HCT116 (cell line): ENCODE data around the gene KRT86. TPM values are rescaled to one million over a fixed set of nuclear protein-coding genes. Genes with fewer than 3 reads are reported as not detected.
"Not testable (repeated sequence)": the region's sequence is repeated elsewhere in the genome, so short reads cannot be mapped to it uniquely, and the experiment has no call there.

Source experiments
- ATAC-seq: fragments of 200-7000 bp; cut with Tn5 transposase; 2 replicates; pipeline ENCODE4 v1.9.1; 2020; ENCODE audit warnings: mild to moderate bottlenecking, moderate library complexity
- BruUV-seq: library from RNA; stranded (reverse); fragments of 400-500 nt; replicated peaks from 2 replicates; lab custom pipeline; 2021; lab: Mats Ljungman, UMichigan
- CTCF ChIA-PET: fragments of 300-600 bp; sonication (Branson Sonifier 250); formaldehyde crosslinking; loops from one replicate; lab custom pipeline; 2021; ENCODE audit warnings: antibody characterized with exemption; lab: Charles Lee
- POLR2A ChIA-PET: fragments of 300-600, 350-600 bp; sonication (Branson Sonifier 250); formaldehyde crosslinking; loops from one replicate; lab custom pipeline; 2021; ENCODE audit warnings: antibody characterized with exemption; lab: Charles Lee
- RAD21 ChIA-PET, 2 experiments: fragments of 300-600 bp; sonication (Branson Sonifier 250); formaldehyde crosslinking; loops; one replicate each; lab custom pipeline; 2023; ENCODE audit warnings: low total read pairs in 2 of 2; ENCODE audit not compliant: uncharacterized antibody in 2 of 2, unreplicated experiment in 2 of 2, low non-redundant PET in 1 of 2; lab: Charles Lee
- DNase-seq: peaks from one replicate; pipeline ENCODE4 v3.0.0-alpha.2; 2010; ENCODE audit warnings: low read depth, low spot score
- H2AFZ ChIP-seq: fragments of 200-600 bp; shearing (Covaris generic), sonication (generic); 2 replicates; pipeline ENCODE4 v1.6.1; 2017; ENCODE audit warnings: low read depth, mixed run types, mixed read lengths, antibody characterized with exemption, low read length; ENCODE audit not compliant: poor library complexity, severe bottlenecking
- H3K27ac ChIP-seq: 2 replicates; pipeline ENCODE4 v1.5.1; 2012; ENCODE audit warnings: low read depth, low read length
- H3K27me3 ChIP-seq: fragments of 200-600 bp; sonication (generic); 2 replicates; pipeline ENCODE4 v1.6.1; 2016; ENCODE audit warnings: mixed run types, low read length, mixed read lengths; ENCODE audit not compliant: insufficient read depth
- H3K36me3 ChIP-seq, 2 experiments: fragments of 200-500 bp in 1 of 2; fragments of 200-600 bp in 1 of 2; sonication (Bioruptor generic) in 1 of 2; sonication (generic) in 1 of 2; 2 replicates each; pipeline versions ENCODE4 v1.5.1 to v1.6.1; 2014 to 2016; ENCODE audit warnings: low read length in 2 of 2, inconsistent platforms in 1 of 2, mixed read lengths in 1 of 2, mixed run types in 1 of 2; ENCODE audit not compliant: insufficient read depth in 2 of 2, control insufficient read depth in 1 of 2
- H3K4me1 ChIP-seq, 2 experiments: fragments of 200-600 bp in 1 of 2; sonication (generic) in 1 of 2; 2 replicates each; pipeline versions ENCODE4 v1.5.1 to v1.6.1; 2012 to 2017; ENCODE audit warnings: low read length in 2 of 2, inconsistent platforms in 1 of 2, mild to moderate bottlenecking in 1 of 2, mixed read lengths in 1 of 2, mixed run types in 1 of 2, moderate library complexity in 1 of 2; ENCODE audit not compliant: insufficient read depth in 2 of 2, control insufficient read depth in 1 of 2
- H3K4me2 ChIP-seq: fragments of 200-600 bp; sonication (generic); 2 replicates; pipeline ENCODE4 v1.6.1; 2017; ENCODE audit warnings: mixed run types, low read length, mixed read lengths
- H3K4me3 ChIP-seq, 2 experiments: fragments of 200-600 bp in 1 of 2; sonication (generic) in 1 of 2; replicated peaks in 1 of 2; 2 replicates each; pipeline ENCODE4 v1.5.1; 2011 to 2016; ENCODE audit warnings: low read length in 2 of 2, control low read depth in 1 of 2, low read depth in 1 of 2, mild to moderate bottlenecking in 1 of 2, mixed read lengths in 1 of 2, mixed run types in 1 of 2
- H3K79me2 ChIP-seq: fragments of 200-600 bp; sonication (generic); 2 replicates; pipeline ENCODE4 v1.6.1; 2017; ENCODE audit warnings: mild to moderate bottlenecking, mixed run types, low read length, moderate library complexity, mixed read lengths; ENCODE audit not compliant: insufficient read depth
- H3K9ac ChIP-seq: fragments of 200-600 bp; sonication (generic); 2 replicates; pipeline ENCODE4 v1.6.1; 2016; ENCODE audit warnings: low read length, mixed read lengths
- H3K9me2 ChIP-seq: fragments of 200-600 bp; sonication (generic), shearing (Covaris generic); 2 replicates; pipeline ENCODE4 v1.6.1; 2017; ENCODE audit warnings: mixed run types, mild to moderate bottlenecking, moderate library complexity; ENCODE audit not compliant: insufficient read depth
- H3K9me3 ChIP-seq, 2 experiments: fragments of 200-500 bp in 1 of 2; fragments of 200-600 bp in 1 of 2; sonication (Bioruptor generic) in 1 of 2; sonication (generic) in 1 of 2; 2 replicates each; pipeline ENCODE4 v1.6.1; 2014 to 2017; ENCODE audit warnings: low read length in 2 of 2, mixed read lengths in 2 of 2, inconsistent platforms in 1 of 2, low read depth in 1 of 2, mild to moderate bottlenecking in 1 of 2, mixed run types in 1 of 2, moderate library complexity in 1 of 2; ENCODE audit not compliant: control insufficient read depth in 1 of 2, insufficient read depth in 1 of 2
- H4K20me1 ChIP-seq: fragments of 200-600 bp; sonication (generic), shearing (Covaris generic); 2 replicates; pipeline ENCODE4 v1.6.1; 2017; ENCODE audit warnings: mixed run types, mild to moderate bottlenecking, moderate library complexity; ENCODE audit not compliant: insufficient read depth
- CBX3 ChIP-seq: IDR thresholded peaks from 2 replicates; pipeline ENCODE4 v1.6.1; 2012; ENCODE audit warnings: low read depth
- CEBPB ChIP-seq: IDR thresholded peaks from 2 replicates; pipeline ENCODE4 v1.6.1; 2012; ENCODE audit warnings: low read depth
- EZH2phosphoT487 ChIP-seq: fragments of 200-600 bp; IDR thresholded peaks from 2 replicates; pipeline ENCODE4 v1.6.1; 2018; ENCODE audit warnings: antibody characterized with exemption, borderline replicate concordance
- FOSL1 ChIP-seq: IDR thresholded peaks from 2 replicates; pipeline ENCODE4 v1.6.1; 2012; ENCODE audit warnings: low read depth
- MAX ChIP-seq: IDR thresholded peaks from 2 replicates; pipeline ENCODE4 v1.6.1; 2012
- POLR2A ChIP-seq: IDR thresholded peaks from 2 replicates; pipeline ENCODE4 v1.7.0; 2011; ENCODE audit warnings: borderline replicate concordance; ENCODE audit not compliant: insufficient read depth, insufficient read length; ENCODE audit errors: extremely low read depth
- POLR2AphosphoS5 ChIP-seq: IDR thresholded peaks from 2 replicates; pipeline ENCODE4 v1.6.1; 2011; ENCODE audit warnings: mild to moderate bottlenecking, low read depth, low read length, moderate library complexity
- ZFX ChIP-seq: fragments of 450-650 bp; IDR thresholded peaks from 2 replicates; pipeline ENCODE4 v1.6.1; 2017
- intact Hi-C: fragments of 100-400 bp; cut with micrococcal nuclease; formaldehyde crosslinking; loops from 2 replicates; pipeline ENCODE4 v1.10.0; 2022
- total RNA-seq: library from RNA; stranded (reverse); gene quantifications from one replicate; pipeline ENCODE4 v1.2.1, GENCODE V29; 2021; ENCODE audit not compliant: unreplicated experiment
- TF ChIP-seq, protein P1 (sequence below), 3 experiments: fragments of 200-600 bp in 1 of 3; sonication (generic) in 1 of 3; IDR thresholded peaks in 2 of 3; conservative IDR thresholded peaks in 1 of 3; 2 replicates each; pipeline ENCODE4 v1.5.1; 2012 to 2017; ENCODE audit warnings: low read depth in 2 of 3, low read length in 2 of 3, antibody characterized with exemption in 1 of 3, borderline replicate concordance in 1 of 3, control low read depth in 1 of 3, mild to moderate bottlenecking in 1 of 3, mixed read lengths in 1 of 3, mixed run types in 1 of 3, moderate library complexity in 1 of 3; ENCODE audit not compliant: insufficient read depth in 1 of 3
- TF ChIP-seq, protein P2 (sequence below): IDR thresholded peaks from 2 replicates; pipeline ENCODE4 v1.6.1; 2011; ENCODE audit warnings: mild to moderate bottlenecking, low read length, moderate library complexity; ENCODE audit not compliant: insufficient replicate concordance; ENCODE audit errors: extremely low read depth

Gene KRT86
- total RNA-seq, 1 experiment from 2014 or later = 1.5 TPM

DNA sequence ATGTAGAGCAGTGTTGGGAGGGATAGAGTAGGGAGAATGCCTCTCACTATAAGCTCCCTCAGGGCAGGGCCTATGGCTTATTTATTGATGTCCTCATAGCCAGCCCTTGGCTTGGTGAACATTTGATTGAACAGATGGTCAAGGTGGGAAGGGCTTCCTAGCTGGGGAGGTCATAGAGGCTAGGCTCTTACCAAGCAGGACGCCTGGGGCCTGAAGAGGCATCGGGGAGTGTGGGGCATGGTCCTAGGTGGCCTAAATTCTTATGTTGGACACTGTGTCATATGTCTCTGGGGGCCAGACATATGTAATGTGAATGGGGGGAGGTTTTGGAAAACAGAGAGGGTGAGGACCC, 17.9 kb upstream of the KRT86 start:
- no peaks in the 10 kb centered on the region for H3K36me3 ChIP-seq
- H3K27me3 ChIP-seq = no peaks in the 10 kb centered on the region
- no peaks in the 10 kb centered on the region for H3K9me2 ChIP-seq
- TF ChIP-seq, protein P1, sequence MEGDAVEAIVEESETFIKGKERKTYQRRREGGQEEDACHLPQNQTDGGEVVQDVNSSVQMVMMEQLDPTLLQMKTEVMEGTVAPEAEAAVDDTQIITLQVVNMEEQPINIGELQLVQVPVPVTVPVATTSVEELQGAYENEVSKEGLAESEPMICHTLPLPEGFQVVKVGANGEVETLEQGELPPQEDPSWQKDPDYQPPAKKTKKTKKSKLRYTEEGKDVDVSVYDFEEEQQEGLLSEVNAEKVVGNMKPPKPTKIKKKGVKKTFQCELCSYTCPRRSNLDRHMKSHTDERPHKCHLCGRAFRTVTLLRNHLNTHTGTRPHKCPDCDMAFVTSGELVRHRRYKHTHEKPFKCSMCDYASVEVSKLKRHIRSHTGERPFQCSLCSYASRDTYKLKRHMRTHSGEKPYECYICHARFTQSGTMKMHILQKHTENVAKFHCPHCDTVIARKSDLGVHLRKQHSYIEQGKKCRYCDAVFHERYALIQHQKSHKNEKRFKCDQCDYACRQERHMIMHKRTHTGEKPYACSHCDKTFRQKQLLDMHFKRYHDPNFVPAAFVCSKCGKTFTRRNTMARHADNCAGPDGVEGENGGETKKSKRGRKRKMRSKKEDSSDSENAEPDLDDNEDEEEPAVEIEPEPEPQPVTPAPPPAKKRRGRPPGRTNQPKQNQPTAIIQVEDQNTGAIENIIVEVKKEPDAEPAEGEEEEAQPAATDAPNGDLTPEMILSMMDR (IDR thresholded peaks at IDR 0.05 in 2 of 3, conservative IDR thresholded peaks at IDR 0.05 in 1 of 3; ENCODE audit: borderline replicate concordance in 1 of 3, insufficient read depth in 1 of 3, low read depth in 2 of 3, low read length in 2 of 3) = no peak
- no peak for TF ChIP-seq CEBPB
- no peak for TF ChIP-seq FOSL1
- no peak overlapping the region for H3K4me3 ChIP-seq
- ATAC-seq (no peak), DNase-seq (no peak)
- H3K4me1 ChIP-seq = peaks cover 17 to 35% of the 10 kb centered on the region in 2 experiments
- RAD21 ChIA-PET = no interaction called here
- no peaks in the 10 kb centered on the region for H3K9me3 ChIP-seq
- H3K27ac ChIP-seq = no peak overlapping the region
- POLR2A ChIA-PET = interaction anchor here (1.5 kb wide), 1 partner anchor 22 kb away, joined by 3 read pairs; no protein-coding TSS in a partner anchor
- H4K20me1 ChIP-seq = no peaks in the 10 kb centered on the region
- no peak overlapping the region for H3K4me2 ChIP-seq
- no peaks in the 10 kb centered on the region for H3K79me2 ChIP-seq
- CTCF ChIA-PET = interaction anchor here (1.3 kb wide), 1 partner anchor 23 kb away, joined by 3 read pairs; no protein-coding TSS in a partner anchor
- BruUV-seq = no TSS peak
- H3K9ac ChIP-seq = no peak overlapping the region
- H2AFZ ChIP-seq = no peak overlapping the region
- intact Hi-C loops = no loop called here

DNA sequence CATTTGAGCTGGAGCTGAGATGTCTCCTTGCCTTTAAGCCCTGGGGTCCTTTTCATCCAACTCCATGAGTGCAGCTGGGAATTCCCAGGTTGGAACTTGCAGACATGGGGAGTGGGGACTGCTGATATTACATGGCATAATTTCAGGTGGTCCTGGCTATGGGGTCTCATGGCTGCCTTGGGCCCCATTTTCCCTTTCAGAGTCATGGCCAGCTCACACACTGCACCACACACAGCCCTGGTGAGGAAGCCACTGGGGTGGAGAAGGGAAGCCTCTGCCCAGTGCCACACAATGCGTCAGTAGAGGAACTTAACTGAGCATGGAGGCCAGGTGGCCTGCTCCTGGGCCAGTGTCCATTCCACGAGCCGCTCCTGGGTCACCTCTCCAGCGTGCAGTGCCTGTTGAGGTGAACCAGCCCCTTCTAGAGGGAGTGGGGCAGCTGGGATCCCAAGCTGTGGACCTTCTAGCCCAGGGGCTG, 17.3 kb upstream of the KRT86 start:
- no peaks in the 10 kb centered on the region for H3K36me3 ChIP-seq
- H3K4me2 ChIP-seq = no peak overlapping the region
- POLR2A ChIA-PET = interaction anchor here (1.5 kb wide), 1 partner anchor 22 kb away, joined by 3 read pairs; no protein-coding TSS in a partner anchor
- DNase-seq (no peak), ATAC-seq (no peak)
- CTCF ChIA-PET = no interaction called here
- H2AFZ ChIP-seq = no peak overlapping the region
- no peaks in the 10 kb centered on the region for H4K20me1 ChIP-seq
- no peaks in the 10 kb centered on the region for H3K9me3 ChIP-seq
- H3K4me3 ChIP-seq = no peak overlapping the region
- peaks cover 17 to 33% of the 10 kb centered on the region in 2 experiments for H3K4me1 ChIP-seq
- intact Hi-C loops = no loop called here
- no TSS peak for BruUV-seq
- H3K9me2 ChIP-seq = no peaks in the 10 kb centered on the region
- no peak overlapping the region for H3K9ac ChIP-seq
- H3K27ac ChIP-seq = no peak overlapping the region
- RAD21 ChIA-PET = no interaction called here
- TF ChIP-seq MAX (no peak), CEBPB (no peak), POLR2A (no peak), EZH2phosphoT487 (no peak), ZFX (no peak), CBX3 (no peak), POLR2AphosphoS5 (no peak)
- TF ChIP-seq, protein P2, sequence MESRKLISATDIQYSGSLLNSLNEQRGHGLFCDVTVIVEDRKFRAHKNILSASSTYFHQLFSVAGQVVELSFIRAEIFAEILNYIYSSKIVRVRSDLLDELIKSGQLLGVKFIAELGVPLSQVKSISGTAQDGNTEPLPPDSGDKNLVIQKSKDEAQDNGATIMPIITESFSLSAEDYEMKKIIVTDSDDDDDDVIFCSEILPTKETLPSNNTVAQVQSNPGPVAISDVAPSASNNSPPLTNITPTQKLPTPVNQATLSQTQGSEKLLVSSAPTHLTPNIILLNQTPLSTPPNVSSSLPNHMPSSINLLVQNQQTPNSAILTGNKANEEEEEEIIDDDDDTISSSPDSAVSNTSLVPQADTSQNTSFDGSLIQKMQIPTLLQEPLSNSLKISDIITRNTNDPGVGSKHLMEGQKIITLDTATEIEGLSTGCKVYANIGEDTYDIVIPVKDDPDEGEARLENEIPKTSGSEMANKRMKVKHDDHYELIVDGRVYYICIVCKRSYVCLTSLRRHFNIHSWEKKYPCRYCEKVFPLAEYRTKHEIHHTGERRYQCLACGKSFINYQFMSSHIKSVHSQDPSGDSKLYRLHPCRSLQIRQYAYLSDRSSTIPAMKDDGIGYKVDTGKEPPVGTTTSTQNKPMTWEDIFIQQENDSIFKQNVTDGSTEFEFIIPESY = no peak
- H3K27me3 ChIP-seq = no peaks in the 10 kb centered on the region
- H3K79me2 ChIP-seq = no peaks in the 10 kb centered on the region

DNA sequence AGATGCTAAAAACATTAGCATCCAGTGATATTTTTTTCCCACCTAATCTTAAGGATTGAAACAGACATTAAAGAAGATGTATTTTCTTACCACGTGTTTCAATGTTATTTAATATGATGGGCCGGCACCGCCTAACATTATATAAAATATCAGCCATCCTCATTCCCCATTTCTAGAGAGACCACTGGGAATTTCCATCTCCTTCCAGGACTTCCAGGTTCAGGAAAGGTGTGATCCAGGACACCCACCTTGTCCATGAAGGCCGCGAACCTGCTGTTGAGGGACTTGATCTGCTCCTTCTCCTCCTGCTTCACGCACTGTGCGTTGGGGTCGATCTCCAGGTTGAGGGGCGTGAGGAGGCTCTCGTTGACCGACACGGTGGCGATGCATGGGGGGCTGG, 16.5 kb upstream of the KRT86 start:
- H3K4me2 ChIP-seq, H3K9ac ChIP-seq, H2AFZ ChIP-seq, ATAC-seq, POLR2A ChIA-PET, H3K27ac ChIP-seq, H3K36me3 ChIP-seq, H3K27me3 ChIP-seq, H3K9me2 ChIP-seq, H3K4me3 ChIP-seq, H3K79me2 ChIP-seq, DNase-seq, intact Hi-C loops, BruUV-seq, H4K20me1 ChIP-seq, RAD21 ChIA-PET, CTCF ChIA-PET, H3K9me3 ChIP-seq: not testable (repeated sequence)
- H3K4me1 ChIP-seq = peaks cover 17 to 25% of the 10 kb centered on the region in 2 experiments
